CD4-positive, alpha-beta T cell treated with Interleukin-2 at 100 ng/mL for 4 hours (primary cell): ENCODE results near the gene SPARC.
"Not testable (repeated sequence)": the region's sequence is repeated elsewhere in the genome, so short reads cannot be mapped to it uniquely, and the experiment has no call there.

ENCODE experiments used
- DNase-seq: peaks from one replicate; pipeline ENCODE4 v3.0.0-alpha.2; 2020; ENCODE audit warnings: low spot score

Gene SPARC

DNA sequence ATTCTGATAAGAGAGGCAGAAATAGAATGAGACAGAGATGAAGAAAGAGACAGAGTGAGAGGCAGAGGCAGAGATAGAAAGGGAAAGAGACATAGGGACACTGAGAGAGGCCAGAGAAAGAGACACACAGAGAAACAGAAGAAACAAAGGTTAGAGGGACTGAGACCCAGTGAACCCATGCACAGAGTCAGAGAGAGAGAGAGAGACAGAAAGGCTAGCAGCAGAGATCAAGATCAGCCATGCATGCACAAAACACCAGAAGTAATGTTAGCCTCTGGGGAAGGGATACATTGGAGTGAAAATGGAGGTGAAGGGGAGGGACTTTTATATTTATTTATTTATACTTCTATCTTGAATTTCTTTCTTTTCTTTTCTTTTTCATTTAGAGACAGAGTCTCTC is 14.1 kb upstream of the SPARC start:
- no peak for DNase-seq

DNA sequence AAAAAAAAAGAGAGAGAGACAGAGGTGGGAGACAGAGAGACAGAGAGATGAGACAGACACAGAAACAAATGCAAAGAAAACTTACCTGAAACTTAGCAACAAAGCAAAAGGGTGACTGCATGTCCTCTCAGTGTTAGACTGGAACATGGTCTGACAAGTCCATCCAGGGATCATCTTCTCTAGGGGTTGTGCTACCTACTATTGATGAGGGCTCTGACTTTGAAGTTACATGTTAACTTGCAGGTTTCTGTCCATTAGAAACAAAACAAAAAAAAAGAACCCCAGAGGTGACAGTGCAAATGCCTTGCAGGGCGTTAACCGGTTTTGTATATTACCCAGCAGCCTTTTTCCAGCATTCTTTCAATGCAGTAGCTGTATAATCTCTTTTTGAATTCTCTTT is 13.6 kb upstream of the SPARC start:
- DNase-seq: no peak

GRCh38 chr5:151699071-151699901 is 12.6 kb upstream of the SPARC start:
- no peak for DNase-seq

- not testable (repeated sequence) for DNase-seq
Measured at GRCh38 chr5:151698081-151698480, 11.4 kb upstream of the SPARC start.

- DNase-seq: no peak
Measured at GRCh38 chr5:151697452-151697851, 10.7 kb upstream of the SPARC start.

GRCh38 chr5:151696470-151697061 is 9.9 kb upstream of the SPARC start:
- DNase-seq: no peak

DNA sequence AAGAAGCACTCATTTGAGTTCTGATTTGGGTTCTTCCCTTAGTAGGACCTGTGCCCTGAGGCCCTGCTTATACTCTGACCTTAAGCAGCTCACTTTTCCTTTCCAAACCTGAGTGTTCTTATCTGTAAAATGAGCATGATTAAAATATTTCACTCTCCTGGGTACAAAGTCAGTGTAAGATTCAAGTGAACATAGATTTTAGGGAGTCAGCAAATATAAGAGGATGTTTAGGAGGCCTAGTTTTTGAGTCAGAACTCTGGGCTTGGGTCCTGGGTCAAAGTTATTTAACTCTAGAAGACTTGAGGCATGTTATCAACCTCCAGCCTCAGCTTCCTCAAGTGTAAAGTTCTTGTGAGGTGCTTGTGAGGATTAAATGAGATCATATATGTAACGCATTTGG is 8.7 kb upstream of the SPARC start:
- no peak for DNase-seq

DNA sequence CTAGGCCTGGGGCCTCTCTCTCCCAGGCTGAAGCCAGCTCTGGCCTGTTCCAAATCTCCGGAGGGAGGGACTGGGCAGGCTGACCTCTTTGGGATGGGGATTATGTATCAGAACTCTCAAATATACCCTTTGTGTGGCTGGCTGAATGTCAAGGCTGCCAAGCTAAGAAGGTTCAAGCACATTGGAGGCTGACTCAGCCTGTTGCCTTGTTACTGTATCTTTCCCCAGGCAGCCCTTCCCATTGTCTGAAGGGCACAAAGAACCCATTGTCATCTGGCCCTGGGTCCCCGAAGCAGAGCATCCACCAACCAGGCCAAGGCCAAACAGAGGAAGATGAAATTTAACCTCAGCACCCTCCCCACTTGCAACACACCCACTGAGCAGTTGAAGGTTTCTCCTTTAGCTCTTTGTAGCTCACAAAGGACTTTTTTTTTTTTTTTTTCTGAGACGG is 7.3 kb upstream of the SPARC start:
- no peak for DNase-seq

DNA sequence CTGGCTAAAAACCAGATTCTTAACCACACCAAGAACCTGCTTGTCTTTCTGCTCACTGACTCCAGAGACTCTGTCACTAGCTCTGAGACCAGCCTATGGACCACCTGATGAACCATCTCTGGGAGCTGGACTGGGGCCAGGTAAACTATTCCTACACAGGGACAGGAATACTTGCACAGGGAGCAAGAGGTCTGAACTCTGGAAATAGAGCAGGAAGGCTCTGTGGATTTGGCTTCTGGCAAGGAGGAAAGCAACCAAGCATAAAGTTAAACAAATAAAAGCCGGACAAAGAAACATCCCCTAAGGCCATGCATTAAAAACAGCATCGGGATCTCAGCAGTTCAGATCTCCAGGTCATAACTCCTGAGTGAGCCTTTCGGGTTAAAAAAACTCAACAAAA is 5.6 kb upstream of the SPARC start:
- no peak for DNase-seq

- DNase-seq: no peak
Measured at GRCh38 chr5:151691706-151692105, 5.0 kb upstream of the SPARC start.

GRCh38 chr5:151689591-151689990 is 2.9 kb upstream of the SPARC start:
- not testable (repeated sequence) for DNase-seq

DNA sequence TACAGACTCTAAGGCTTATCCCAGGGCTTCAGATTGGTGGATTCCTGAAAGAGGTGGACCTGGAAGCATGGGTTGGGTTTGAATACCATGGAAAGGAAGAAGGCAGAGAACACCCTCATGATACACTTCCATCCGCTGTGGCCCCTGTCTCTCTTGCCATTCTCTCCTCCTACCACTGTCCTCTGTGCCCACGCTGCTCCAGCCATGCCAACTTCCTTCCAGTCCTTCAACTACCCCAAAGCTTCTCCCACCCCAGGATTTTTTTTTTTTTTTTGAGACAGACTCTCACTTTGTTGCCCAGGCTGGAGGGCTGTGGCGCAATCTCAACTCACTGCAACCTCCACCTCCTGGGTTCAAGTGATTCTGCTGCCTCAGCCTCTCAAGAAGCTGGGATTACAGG is 1.7 kb upstream of the SPARC start:
- DNase-seq: no peak

GRCh38 chr5:151685749-151686673 is 704 bp downstream of the SPARC start:
- DNase-seq: no peak

DNA sequence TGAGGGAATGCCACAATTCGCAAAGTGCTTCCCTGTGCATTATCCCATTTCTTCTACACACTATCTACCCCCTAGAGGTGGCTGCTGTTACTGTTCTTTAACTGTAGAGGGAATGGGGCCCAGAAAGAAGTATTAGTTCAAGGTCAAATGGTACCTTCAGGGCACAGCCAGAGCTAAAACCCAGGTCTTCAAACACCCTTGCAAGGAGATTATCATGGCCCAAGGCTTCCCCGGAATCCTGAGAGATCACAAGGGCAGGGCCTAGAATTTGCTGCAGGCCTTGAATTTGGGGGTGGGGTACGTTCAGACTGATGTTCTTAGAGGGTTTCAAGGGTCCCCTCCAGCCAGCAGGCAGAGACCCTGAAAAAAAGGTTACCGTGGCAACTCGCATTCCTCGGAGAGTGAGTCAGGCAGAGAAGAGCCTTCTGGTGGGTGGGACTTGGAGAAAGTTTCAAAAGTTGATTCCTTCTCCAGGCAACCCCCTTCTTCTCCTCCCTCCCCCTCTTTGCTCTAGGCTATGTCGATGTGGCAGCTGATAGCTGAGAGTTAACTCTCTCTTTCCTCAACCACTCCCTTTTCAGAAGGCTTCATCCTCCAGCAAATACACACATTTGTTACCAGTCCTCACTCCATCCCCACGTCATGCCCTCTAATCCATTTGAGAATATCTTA is 1.9 kb downstream of the SPARC start:
- DNase-seq: no peak

GRCh38 chr5:151683986-151684588 is 2.6 kb downstream of the SPARC start:
- DNase-seq: no peak

DNA sequence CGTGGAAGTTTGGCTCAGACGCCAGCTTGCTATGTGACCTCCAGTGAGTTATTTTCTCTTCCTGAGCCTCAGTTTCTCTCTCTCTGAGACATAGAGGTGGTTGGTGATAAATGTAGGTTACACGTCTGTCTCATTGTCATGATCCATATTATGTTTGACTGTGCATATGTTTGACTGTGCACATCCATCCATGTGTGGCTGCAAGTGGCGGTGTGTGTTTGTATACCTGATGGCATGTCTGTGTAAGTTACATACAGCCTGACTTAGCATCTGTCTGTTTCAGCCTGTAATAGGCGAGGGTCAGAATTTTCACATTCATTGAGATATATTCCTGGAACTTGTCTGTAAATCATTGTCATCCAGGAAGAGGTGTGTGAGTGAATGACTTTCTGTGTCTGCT is 3.3 kb downstream of the SPARC start:
- DNase-seq: no peak

- no peak for DNase-seq
Measured at GRCh38 chr5:151682751-151683331, 3.9 kb downstream of the SPARC start.

GRCh38 chr5:151682240-151682639 is 4.5 kb downstream of the SPARC start:
- no peak for DNase-seq

DNA sequence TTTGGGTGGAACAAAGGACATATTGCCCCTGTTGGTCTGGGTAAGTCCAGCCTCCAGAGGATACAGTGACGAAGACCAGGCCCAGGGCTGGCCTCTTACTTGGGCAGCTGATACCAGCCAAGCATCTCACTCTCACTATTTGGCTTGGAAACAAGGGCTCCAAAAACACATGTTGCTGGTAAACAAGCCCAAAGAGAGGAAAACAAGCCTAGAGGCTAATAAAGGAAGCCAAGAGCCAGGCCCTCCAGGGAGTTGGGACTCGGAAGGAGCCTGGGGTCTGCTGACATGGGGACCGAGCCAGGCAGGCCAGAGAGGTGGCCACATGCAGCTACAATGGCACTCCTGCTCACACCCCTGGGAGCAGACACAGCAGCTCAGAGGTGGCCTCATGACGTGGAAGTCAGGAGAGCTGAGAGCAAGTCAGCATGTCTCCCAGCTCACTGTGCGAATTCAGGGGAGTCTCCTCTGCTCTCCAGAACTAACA is 5.7 kb downstream of the SPARC start:
- DNase-seq: no peak

GRCh38 chr5:151680156-151680505 is 6.6 kb downstream of the SPARC start:
- not testable (repeated sequence) for DNase-seq
